Uterus (tissue), 4 donors: ENCODE measurements around the gene NEK4. TPM values are rescaled to one million over a fixed set of nuclear protein-coding genes. Genes with fewer than 3 reads are reported as not detected.

Source experiments
- DNase-seq, 2 donors: peaks; one replicate each; pipeline ENCODE4 v3.0.0-alpha.2; 2019 to 2020
- H3K27ac ChIP-seq, 2 donors: fragments of 200-600 bp; sonication (generic); 1 replicate in 1 of 2; 2 replicates in 1 of 2; pipeline ENCODE4 v1.5.1; 2016 to 2018
- H3K27me3 ChIP-seq, 2 donors: fragments of 200-600 bp; sonication (generic); one replicate each; pipeline ENCODE4 v1.5.1; 2018 to 2019; ENCODE audit warnings: control low read depth in 1 of 2
- H3K36me3 ChIP-seq, 2 donors: fragments of 200-600 bp; sonication (generic); one replicate each; pipeline ENCODE4 v1.5.1; 2019; ENCODE audit warnings: control low read depth in 1 of 2
- H3K4me1 ChIP-seq, 2 donors: fragments of 200-600 bp; sonication (generic); one replicate each; pipeline ENCODE4 v1.5.1; 2018 to 2019; ENCODE audit warnings: control low read depth in 1 of 2
- H3K4me3 ChIP-seq, 2 donors: fragments of 200-600 bp; sonication (generic); 1 replicate in 1 of 2; 2 replicates in 1 of 2; pipeline ENCODE4 v1.5.1; 2018 to 2019; ENCODE audit warnings: mild to moderate bottlenecking in 1 of 2
- H3K9me3 ChIP-seq, 2 donors: fragments of 200-600 bp; sonication (generic); one replicate each; pipeline ENCODE4 v1.5.1; 2019; ENCODE audit warnings: control low read depth in 1 of 2
- POLR2A ChIP-seq, 2 donors: fragments of 450-650 bp; IDR thresholded peaks; one replicate each; pipeline ENCODE4 v1.6.1; 2016; ENCODE audit warnings: antibody characterized with exemption in 2 of 2, mild to moderate bottlenecking in 1 of 2, moderate library complexity in 1 of 2
- intact Hi-C: fragments of 100-400 bp; cut with DNase I; formaldehyde crosslinking; loops from one replicate; pipeline ENCODE4 v1.15.1; 2023; ENCODE audit warnings: low total_unique reads
- total RNA-seq, 4 donors: library from RNA; depleted of rRNA in 3 of 4; stranded (reverse); fragments of >200 nt in 3 of 4; gene quantifications; one replicate each; pipeline versions ENCODE4 v1.1.0 to v1.2.4, GENCODE V29; 2014 to 2023
- TF ChIP-seq, protein P1 (sequence below), 4 experiments: fragments of 200-600 bp in 2 of 4; fragments of 450-650 bp in 2 of 4; sonication (generic) in 2 of 4; IDR thresholded peaks; one replicate each; pipeline ENCODE4 v1.5.1; 2016 to 2019; ENCODE audit warnings: antibody characterized with exemption in 4 of 4, mild to moderate bottlenecking in 2 of 4, moderate library complexity in 1 of 4
- donor health status: DM: yes; HTN: yes; CAD: no.

NEK4 gene
- total RNA-seq, 4 donors from 2014 or later, result 16.8 to 48.0 (median 37.7) TPM

DNA sequence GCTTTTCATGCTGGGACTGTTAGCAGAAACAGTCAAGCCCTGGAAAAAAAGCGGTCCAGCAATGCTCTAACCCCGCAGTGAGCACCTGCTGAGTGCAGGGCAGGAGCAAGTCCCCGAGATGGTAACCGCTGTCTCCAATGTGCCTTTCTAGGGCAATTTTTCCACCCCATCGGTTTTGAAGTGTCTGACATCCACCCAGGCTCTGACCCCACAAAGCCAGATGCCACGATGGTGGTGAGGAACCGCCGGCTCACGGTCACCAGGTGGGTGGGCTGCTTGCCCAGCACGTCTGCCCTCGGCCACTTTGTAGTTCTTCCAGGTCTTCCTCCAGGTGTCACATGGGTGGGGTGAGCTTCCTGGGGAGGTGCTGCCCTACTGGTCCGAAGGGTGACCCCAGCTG lies 20.6 kb upstream of the NEK4 start:
- H3K9me3 ChIP-seq, result no peaks in the 10 kb centered on the region
- intact Hi-C loops, result no loop called here
- TF ChIP-seq POLR2A (IDR thresholded peaks at IDR 0.05), result no peak
- TF ChIP-seq, protein P1, sequence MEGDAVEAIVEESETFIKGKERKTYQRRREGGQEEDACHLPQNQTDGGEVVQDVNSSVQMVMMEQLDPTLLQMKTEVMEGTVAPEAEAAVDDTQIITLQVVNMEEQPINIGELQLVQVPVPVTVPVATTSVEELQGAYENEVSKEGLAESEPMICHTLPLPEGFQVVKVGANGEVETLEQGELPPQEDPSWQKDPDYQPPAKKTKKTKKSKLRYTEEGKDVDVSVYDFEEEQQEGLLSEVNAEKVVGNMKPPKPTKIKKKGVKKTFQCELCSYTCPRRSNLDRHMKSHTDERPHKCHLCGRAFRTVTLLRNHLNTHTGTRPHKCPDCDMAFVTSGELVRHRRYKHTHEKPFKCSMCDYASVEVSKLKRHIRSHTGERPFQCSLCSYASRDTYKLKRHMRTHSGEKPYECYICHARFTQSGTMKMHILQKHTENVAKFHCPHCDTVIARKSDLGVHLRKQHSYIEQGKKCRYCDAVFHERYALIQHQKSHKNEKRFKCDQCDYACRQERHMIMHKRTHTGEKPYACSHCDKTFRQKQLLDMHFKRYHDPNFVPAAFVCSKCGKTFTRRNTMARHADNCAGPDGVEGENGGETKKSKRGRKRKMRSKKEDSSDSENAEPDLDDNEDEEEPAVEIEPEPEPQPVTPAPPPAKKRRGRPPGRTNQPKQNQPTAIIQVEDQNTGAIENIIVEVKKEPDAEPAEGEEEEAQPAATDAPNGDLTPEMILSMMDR (IDR thresholded peaks at IDR 0.05), result no peak
- H3K27ac ChIP-seq, result no peak overlapping the region
- no peak overlapping the region for H3K4me3 ChIP-seq
- no peaks in the 10 kb centered on the region for H3K36me3 ChIP-seq
- DNase-seq, result no peak
- H3K27me3 ChIP-seq, result no peaks in the 10 kb centered on the region
- no peaks in the 10 kb centered on the region for H3K4me1 ChIP-seq

DNA sequence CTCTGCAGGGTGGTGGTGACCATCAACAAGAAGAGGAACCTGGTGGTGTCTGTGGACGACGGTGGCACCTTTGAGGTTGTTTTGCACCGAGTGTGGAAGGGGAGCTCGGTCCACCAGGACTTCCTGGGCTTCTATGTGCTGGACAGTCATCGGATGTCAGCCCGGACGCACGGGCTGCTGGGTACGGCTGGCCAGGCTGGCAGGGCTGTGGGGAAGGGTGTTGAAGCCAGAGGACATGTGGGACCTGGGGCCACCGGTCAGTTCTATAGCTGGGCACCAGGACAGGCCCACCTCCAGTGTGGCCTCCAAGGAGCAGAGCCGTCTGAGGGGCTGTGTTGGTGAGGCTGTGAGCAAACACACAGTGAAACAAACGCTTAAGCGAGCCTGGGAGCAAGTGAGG lies 20.0 kb upstream of the NEK4 start:
- H3K4me1 ChIP-seq, result no peaks in the 10 kb centered on the region
- no peak for TF ChIP-seq POLR2A (IDR thresholded peaks at IDR 0.05)
- TF ChIP-seq, protein P1 (IDR thresholded peaks at IDR 0.05), result no peak
- no peak for DNase-seq
- no peak overlapping the region for H3K4me3 ChIP-seq
- H3K27ac ChIP-seq, result no peak overlapping the region
- no peaks in the 10 kb centered on the region for H3K9me3 ChIP-seq
- H3K36me3 ChIP-seq, result no peaks in the 10 kb centered on the region
- intact Hi-C loops, result no loop called here
- no peaks in the 10 kb centered on the region for H3K27me3 ChIP-seq

DNA sequence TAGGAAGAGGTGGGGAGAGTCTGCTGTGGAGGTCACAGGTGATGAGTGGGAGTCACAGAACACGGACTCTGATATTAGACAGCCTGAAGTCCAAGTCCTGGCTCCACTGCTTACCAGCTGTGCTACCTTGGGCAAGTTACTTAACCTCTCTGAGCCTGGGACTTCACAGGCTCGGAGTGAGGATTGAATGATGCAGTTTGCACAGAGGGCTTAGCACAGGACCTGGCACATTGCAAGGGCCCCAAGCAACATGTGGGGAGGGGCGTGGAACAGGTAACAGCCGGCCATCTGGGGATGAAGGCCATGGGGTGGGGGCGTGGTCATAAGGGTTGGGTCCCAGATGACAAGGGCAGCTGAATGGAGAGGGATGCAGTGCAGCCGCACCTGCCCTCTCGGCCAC lies 19.6 kb upstream of the NEK4 start:
- Histone ChIP-seq H3K4me1 (no peaks in the 10 kb centered on the region), H3K4me3 (no peak overlapping the region), H3K9me3 (no peaks in the 10 kb centered on the region), H3K27me3 (no peaks in the 10 kb centered on the region), H3K36me3 (no peaks in the 10 kb centered on the region), H3K27ac (no peak overlapping the region)
- intact Hi-C loops, result no loop called here
- DNase-seq, result no peak
- TF ChIP-seq, protein P1 (IDR thresholded peaks at IDR 0.05), result no peak
- no peak for TF ChIP-seq POLR2A (IDR thresholded peaks at IDR 0.05)

DNA sequence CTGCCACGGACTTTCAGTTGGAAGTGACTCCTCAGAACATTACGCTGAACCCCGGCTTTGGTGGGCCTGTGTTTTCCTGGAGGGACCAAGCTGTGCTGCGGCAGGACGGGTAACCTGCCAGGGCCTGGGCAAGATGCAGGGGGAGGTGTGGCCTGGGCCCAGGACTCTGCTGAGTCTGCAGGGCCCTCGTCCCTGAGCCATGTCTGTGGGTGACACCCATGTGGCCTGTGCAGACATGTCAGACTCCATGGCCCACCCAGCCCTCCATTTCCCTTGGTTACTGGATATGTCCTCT lies 19.0 kb upstream of the NEK4 start:
- H3K27ac ChIP-seq, result no peak overlapping the region
- intact Hi-C loops, result no loop called here
- H3K36me3 ChIP-seq, result no peaks in the 10 kb centered on the region
- DNase-seq, result no peak
- H3K4me3 ChIP-seq, result no peak overlapping the region
- H3K27me3 ChIP-seq, result no peaks in the 10 kb centered on the region
- no peaks in the 10 kb centered on the region for H3K4me1 ChIP-seq
- no peaks in the 10 kb centered on the region for H3K9me3 ChIP-seq
- TF ChIP-seq POLR2A (IDR thresholded peaks at IDR 0.05), result no peak
- TF ChIP-seq, protein P1 (IDR thresholded peaks at IDR 0.05), result no peak

DNA sequence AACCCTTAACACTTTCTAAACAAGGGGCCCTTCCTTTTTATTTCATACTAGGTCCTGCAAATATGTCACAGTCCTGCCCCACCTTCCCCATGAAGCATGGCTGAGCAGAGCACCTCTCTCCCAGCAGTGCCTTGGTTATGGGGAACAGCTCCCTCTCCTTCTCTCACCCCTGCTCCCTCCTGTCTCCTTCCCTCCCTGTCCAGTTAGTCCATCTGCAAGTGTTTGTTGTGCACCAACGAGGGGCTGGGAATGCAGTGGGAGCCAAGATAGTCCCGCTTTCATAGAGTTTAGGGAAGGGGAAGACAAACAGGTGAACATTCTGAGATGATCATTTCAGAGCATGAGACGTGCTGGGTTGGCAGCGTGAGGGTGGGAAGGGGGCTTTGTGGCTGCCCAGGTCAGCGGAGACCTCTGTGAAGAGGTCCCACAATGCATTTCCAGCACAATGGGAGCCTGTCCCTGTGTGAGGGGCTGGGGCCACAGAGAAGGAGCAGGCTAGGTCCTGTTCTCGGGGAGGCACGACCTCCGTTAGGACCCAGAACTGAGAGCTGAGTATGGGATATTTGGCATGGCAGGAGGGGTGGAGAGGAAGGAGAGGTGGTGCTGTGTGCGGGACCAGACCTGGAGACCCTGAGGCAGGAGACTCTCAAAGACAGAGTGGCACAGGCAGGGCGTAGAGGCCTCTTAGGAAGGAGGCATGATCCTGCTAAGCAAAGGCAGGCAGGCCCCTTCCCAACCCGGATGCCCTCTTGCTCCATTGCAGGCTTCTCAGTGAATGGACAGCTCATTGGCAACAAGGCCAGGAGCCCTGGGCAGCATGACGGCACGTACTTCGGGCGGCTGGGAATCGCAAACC lies 18.4 kb upstream of the NEK4 start:
- intact Hi-C loops, result no loop called here
- TF ChIP-seq POLR2A (IDR thresholded peaks at IDR 0.05), result no peak
- TF ChIP-seq, protein P1 (IDR thresholded peaks at IDR 0.05), result no peak
- no peaks in the 10 kb centered on the region for H3K36me3 ChIP-seq
- H3K4me1 ChIP-seq, result no peaks in the 10 kb centered on the region
- no peaks in the 10 kb centered on the region for H3K9me3 ChIP-seq
- no peak for DNase-seq
- no peak overlapping the region for H3K27ac ChIP-seq
- H3K27me3 ChIP-seq, result no peaks in the 10 kb centered on the region
- H3K4me3 ChIP-seq, result no peak overlapping the region
